PFSK-1 (cell line): ENCODE data around the gene KCTD12.

ENCODE experiments used
- FOXP2 ChIP-seq: optimal IDR thresholded peaks from 2 replicates; pipeline ENCODE3; 2011; ENCODE audit warnings: borderline replicate concordance, control low read depth, inconsistent platforms; ENCODE audit not compliant: insufficient read depth; ENCODE audit errors: extremely low read length, extremely low read depth
- POLR2AphosphoS5 ChIP-seq: IDR thresholded peaks from 2 replicates; pipeline ENCODE4 v1.6.1; 2012; ENCODE audit warnings: low read depth, mild to moderate bottlenecking, control low read depth, low read length, moderate library complexity
- REST ChIP-seq, 2 experiments: IDR thresholded peaks; 2 replicates each; pipeline versions ENCODE4 v1.6.1 to v1.8.0; 2011 to 2012; ENCODE audit warnings: low read depth in 2 of 2, low read length in 2 of 2, control low read depth in 1 of 2, inconsistent platforms in 1 of 2, mild to moderate bottlenecking in 1 of 2, moderate library complexity in 1 of 2; ENCODE audit not compliant: insufficient read depth in 1 of 2

DNA sequence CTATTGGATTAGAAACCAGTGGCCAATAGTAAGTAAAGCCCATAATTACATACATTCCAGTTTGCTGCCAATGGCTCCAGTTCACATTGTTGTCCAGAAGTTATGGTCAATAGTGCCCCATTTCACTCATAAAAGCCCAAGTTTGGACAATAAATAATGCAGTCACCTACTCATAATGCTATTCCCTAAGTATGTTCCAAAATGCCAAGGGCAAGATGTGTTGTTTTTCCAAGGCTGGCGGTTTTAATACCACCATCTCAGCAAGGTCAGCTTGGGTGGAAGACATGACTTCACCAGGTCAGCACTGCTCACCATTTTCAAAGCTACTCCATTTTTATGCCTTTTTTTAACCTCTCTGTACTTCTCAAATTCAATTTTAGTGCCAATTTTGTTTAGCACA lies 32.7 kb downstream of the KCTD12 start:
- TF ChIP-seq REST (IDR thresholded peaks at IDR 0.05; ENCODE audit: insufficient read depth in 1 of 2, low read depth in 2 of 2, low read length in 2 of 2), result no peak
- TF ChIP-seq POLR2AphosphoS5, result no peak
- TF ChIP-seq FOXP2, result no peak
